GM10266 (cell line): ENCODE measurements around the gene TMEM242.

Experiments
- DNase-seq: peaks from one replicate; pipeline ENCODE4 v3.0.0; 2012; ENCODE audit errors: extremely low spot score
- CTCF ChIP-seq: IDR thresholded peaks from 2 replicates; pipeline ENCODE4 v1.5.1; 2012; ENCODE audit warnings: mild to moderate bottlenecking, low read depth; ENCODE audit not compliant: control insufficient read depth, insufficient read depth; ENCODE audit errors: missing control alignments

TMEM242 gene

DNA sequence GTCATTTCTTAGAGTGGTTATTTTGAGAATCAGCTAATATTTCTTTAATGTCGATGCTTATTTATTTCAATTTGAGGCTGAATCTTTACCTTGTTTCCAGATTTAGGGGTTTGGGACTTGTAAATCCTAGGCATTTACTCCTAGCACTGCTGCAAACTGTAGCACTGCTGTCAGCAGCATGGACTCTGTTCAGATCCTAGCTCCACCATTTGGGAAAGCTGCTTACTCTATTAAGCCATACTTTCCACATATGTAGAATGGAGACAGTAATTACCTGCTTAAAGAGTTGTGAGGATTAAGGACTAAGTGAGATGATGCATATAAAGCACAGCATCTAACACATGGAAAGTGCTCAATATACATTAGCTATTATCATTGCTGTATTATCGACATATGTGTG is 28.7 kb downstream of the TMEM242 start:
- no peak for TF ChIP-seq CTCF
- DNase-seq, result no peak

DNA sequence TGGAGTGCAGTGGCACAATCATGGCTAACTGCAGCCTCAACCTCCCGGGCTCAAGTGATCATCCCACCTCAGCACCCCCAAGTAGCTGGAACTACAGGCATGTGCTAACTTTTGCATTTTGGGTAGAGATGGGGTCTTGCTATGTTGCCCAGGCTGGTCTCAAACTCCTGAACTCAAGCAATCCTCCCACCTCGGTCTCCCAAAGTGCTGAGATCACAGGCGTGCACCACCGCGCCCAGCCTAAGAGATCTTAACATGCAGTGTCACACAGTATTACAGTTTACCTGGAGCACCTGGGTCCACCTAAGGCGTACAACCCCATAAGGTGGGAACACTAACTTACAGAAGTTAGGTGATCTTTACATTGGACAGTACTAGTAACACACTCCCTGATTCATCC is 29.5 kb downstream of the TMEM242 start:
- no peak for DNase-seq
- no peak for TF ChIP-seq CTCF

GRCh38 chr6:157292202-157292601 is 31.1 kb downstream of the TMEM242 start:
- no peak for DNase-seq
- no peak for TF ChIP-seq CTCF

DNA sequence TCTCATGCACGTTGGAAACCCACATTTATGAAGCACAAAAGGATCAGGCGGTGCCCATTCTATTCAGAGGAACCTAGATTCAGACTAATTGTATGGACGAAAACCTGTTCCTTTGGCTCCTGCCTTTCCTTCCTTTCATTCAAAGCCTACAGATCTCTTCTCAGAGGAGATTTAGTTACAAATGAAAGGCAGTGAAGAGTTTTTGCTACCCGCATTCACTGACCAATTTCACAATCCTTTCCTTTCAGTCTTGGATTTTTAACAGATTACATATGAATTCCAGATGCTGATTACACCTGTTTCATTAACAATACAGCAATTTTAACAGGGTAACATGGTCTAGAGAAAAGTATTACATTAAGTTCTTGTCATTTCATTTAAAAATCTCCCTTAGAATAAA is 32.0 kb downstream of the TMEM242 start:
- no peak for DNase-seq
- no peak for TF ChIP-seq CTCF

DNA sequence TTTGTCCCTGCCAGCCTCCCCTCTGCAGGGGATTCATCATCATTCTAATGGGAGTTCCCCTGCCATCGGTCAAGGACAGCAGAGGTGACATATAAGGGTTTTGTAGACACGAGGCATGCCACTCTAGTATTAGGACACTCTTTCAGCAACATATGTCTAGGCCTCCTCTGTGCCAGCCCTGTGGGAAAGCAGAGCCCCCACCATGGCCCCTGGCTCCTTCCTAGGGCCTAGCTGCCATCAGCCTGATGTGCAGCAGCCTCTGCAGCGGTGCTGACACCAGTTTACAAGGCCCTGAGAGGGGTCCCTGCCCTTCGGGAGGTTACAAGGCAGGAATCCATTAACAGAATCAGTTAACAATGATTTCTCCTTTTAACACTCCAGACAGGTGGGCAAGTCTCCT is 32.5 kb downstream of the TMEM242 start:
- TF ChIP-seq CTCF, result no peak
- no peak for DNase-seq

DNA sequence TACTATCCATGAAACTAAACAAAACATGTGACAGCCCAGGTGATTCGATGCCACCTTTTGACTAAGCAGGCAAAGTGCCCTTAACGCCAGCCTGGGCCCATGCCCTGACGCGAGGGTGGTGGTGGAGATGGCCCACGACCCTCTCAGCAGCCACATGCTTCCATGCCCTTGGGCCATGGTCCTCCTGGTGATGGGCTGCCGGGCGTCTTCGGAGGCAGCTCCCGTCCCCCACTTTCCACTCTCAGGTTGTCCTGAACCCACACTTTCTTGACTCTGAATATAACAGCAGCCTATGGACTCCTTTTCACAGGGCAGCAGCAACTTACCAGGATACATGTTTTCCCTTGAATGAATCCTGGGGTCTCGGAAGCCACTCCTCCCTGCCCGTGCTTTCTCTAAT is 33.6 kb downstream of the TMEM242 start:
- no peak for TF ChIP-seq CTCF
- no peak for DNase-seq

GRCh38 chr6:157288575-157288974 is 34.7 kb downstream of the TMEM242 start:
- DNase-seq, result no peak
- no peak for TF ChIP-seq CTCF
